Activated CD4-positive, alpha-beta T cell treated with anti-CD3 and anti-CD28 coated beads, Interleukin-2, amount 50 U/mL, for 24 hours (primary cell): ENCODE measurements around the gene SNED1.

ENCODE experiments used
- DNase-seq, 2 donors: peaks; one replicate each; pipeline ENCODE4 v3.0.0-alpha.2; 2020; ENCODE audit warnings: low read depth in 1 of 2, low spot score in 1 of 2

Gene SNED1

DNA sequence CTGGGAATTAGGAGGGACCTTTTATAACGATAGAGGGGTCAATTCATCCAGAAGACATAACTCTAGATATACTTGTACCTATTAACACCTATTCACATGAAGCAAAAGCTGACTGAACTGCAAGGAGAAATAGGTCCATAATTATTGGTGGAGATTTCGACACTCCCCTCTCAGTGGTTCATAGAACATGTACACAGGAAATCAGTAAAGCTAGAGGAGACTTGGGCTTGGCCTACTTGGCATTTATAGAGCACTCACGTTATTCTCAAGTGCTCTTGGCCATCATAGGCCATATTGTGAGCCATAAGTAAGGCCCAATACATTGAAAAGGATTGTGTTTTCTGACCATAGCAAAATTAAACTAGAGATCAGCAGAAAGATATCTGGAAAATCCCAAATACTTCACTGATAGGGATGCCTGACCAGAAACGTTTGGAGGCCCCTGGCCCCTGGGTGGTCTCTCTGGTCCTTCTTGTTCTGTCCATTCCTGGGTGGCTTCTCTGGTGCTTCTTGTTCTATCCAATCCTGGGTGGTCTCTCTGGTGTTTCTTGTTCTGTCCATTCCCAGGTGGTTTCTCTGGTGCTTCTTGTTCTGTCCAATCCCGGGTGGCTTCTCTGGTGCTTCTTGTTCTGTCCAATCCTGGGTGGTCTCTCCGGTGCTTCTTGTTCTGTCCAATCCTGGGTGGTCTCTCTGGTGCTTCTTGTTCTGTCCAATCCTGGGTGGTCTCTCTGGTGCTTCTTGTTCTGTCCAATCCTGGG lies 49.0 kb downstream of the SNED1 start:
- no peak for DNase-seq

DNA sequence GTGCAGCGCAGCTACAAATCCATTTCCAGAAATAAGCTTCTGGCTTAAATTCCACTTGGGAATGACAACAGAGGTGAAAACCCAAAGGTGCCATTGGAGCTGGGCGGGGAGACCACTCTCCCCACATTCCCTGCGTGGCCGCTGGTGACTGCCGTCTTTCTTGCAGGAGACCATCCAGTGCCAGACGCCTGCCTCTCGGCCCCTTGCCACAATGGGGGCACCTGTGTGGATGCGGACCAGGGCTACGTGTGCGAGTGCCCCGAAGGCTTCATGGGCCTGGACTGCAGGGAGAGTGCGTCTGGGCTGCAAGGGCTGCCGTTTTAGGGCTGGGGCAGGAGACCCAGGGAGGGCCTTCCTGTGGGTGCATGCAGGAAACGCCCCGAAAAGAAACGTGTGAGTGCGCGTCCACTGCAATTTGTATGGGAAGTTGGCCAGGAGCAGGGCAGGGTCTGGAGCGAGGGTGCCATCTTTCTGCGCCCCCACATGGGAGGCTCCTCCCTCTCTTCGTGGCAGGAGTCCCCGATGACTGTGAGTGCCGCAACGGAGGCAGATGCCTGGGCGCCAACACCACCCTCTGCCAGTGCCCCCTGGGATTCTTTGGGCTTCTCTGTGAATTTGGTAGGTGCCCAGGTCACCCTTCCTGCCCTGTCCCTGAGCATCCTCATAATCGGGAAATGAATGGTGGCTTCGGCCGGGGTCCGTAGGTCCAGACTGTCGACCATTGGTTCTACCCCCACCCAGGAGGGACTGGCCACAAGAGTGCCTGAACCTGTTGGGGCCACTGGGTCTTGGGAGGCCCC lies 49.9 kb downstream of the SNED1 start:
- no peak for DNase-seq

DNA sequence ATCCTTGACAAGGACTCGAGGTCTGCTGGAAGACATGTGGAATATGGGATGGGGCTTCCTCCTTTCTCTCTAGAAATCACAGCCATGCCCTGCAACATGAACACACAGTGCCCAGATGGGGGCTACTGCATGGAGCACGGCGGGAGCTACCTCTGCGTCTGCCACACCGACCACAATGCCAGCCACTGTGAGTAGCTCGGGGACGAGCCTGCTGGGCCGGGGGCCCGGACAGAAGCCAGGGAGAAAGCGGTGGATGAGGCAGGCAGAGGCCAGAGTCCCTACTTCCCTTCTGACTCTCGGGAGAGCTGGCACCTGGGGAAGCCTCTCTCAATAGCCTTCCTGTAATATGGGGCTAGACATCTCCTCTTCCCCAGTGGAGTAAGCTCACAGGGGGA lies 50.5 kb downstream of the SNED1 start:
- no peak for DNase-seq

DNA sequence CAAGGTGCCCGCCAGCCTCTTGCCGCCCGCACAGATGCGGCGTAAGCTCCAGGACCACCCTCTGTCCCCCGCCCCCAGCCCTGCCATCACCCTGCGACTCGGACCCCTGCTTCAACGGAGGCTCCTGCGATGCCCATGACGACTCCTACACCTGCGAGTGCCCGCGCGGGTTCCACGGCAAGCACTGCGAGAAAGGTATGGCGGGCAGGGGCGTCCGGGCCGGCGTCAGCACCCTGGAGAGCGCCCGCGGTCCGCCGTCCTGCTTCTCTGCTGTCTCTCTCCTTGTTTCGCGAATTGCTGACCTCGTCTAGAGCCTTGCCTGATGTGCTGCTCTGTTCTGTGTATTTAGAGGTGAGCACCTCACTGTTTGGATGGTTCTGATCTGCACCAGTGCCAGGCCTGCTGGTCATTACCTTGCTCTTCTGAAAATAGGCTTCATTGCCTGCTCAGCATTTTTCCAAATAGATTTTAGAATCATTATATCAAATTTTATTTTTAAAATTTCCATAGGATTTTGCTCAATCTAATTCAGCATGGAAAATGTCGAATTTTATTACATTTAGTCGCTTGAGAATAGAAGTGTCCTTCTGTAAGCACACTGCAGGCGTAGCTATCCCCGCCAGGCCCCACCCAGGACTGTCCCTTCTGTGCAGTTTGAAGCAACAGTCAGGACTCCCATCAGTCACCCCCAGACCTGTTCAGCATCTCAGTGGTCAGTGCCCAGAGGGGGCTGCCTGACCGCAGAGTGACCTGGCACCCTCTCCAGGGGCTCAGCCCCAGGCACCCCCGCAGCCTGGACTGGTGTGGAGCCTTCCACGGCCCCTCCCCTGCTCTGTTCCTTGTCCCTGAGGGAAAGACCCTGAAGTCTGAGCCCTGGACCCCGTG lies 51.6 kb downstream of the SNED1 start:
- DNase-seq, result no peak

DNA sequence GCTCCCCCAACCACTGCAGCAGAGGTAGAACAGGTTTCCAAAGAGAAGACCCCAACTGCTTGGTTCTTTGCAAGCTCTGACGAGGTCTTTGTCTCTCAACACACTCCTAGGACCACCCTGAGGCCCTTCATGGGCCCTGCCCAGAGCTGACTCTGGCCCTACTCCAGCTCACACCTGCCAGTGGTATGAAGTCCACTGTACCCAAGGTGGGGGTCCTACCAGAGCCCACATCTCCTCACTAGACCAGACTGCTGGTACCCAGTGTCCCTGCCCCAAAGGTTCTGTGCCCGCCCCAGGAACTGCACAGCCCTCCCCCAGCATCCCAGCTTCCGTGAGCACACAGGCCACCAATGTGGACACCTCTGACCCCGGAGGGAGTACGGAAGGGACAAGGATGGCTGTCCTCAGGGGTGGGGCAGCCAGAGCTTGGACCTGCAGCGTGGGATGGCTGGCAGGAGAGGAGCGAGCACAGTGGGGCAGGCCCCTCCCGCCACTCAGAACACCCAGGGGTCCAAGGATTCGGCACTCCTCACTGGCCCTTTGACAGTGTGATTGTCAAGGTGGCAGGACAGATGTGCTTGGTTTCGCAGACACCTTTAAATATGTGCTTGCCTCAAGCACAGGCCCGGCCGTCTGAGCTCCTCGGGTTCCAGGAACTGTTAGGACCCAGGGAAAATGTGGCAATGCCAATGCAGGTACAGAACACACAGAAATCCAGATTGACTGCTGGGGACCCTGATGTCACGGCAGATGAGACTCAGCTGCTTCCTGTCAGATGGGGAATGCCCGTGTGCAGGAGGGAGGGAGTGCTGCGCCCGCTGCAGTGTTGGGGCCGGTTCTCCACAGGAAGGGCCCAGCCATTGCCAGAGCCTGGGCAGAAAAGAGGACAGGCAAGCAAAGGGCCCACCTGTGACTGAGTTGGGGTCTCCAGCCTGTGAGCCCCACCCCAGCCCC lies 52.5 kb downstream of the SNED1 start:
- DNase-seq, result no peak

DNA sequence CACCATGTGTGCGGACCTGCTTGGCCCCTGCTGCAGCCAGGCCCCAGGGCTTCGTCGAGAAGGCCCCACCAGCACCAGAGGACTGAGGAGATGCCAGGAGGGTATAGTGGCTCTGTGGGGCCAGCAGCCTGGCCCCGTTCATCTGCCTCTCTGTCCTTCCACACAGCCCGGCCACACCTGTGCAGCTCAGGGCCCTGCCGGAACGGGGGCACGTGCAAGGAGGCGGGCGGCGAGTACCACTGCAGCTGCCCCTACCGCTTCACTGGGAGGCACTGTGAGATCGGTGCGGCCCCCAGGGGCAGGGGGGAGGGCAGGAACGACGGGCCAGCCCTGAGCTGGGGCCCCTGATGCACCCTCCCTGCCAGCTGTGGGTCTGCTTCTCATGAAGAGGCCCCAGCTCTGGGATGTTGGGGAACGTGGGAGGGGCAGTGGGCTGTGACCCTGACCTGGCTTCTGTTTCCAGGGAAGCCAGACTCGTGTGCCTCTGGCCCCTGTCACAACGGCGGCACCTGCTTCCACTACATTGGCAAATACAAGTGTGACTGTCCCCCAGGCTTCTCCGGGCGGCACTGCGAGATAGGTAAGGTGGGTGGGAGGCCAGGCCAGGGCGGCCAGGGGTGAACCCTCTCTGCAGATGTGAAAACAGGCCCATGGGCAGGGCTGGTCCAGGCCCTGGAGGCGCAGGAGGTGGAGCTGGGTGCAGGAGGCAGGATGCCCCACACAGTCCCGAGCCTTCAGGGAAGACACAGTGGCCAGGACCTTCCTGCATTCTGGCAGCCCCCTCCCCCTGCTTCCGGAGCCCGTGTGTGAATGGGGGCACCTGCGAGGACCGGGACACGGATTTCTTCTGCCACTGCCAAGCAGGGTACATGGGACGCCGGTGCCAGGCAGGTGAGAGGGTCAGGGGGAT lies 53.4 kb downstream of the SNED1 start:
- no peak for DNase-seq

DNA sequence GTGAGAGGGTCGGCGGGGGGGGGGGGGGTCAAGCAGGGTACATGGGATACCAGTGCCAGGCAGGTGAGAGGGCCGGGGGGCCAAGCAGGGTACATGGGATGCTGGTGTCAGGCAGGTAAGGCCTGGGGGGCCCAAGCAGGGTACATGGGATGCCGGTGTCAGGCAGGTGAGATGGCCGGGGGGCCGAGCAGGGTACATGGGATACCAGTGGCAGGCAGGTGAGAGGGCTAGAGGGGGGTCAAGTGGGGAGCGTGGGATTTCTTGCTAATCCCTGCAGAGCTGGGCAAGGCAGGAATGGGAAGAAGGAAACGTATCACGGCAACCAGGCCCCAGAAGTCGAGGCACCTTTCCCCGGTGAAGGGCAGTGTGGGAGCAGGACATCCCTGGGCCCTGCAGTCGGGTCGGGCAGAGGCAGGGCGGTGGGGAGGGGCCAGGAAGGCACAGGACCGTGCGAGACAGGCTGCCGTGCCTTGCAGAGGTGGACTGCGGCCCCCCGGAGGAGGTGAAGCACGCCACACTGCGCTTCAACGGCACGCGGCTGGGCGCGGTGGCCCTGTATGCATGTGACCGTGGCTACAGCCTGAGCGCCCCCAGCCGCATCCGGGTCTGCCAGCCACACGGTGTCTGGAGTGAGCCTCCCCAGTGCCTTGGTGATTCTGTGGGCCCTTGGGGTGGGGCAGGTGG lies 54.4 kb downstream of the SNED1 start:
- no peak for DNase-seq

DNA sequence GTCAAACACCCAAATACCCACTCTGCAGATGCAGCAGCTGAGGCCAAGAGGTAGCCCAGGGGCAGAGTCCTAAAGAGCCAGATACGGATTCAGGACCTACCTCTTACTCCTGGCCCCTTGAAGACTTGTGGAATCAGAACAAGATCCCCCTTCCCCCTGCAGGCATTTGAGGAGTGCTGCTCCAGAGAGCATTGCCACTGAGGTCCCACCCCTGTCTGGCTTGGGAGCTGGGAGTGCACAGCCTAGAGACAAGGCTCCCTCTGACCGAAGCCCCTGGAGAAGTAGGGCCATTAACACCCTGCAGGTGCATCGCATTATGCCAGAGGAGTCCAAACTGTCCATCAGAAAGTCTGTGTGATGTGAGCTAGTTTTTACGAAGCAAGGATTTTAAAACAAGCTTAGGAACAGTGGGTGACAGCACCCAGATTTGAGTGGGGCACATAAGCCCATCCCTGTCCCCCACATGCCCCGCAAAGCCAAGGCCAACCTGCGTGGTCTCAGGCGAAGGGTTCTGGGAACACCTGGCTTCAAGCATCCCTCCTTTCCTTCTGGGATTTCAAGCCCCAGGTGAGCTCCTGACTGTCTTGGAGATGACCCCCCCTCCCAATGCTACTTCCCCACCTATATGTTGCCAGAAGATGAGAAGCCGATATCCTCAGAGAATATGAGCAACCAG lies 55.3 kb downstream of the SNED1 start:
- no peak for DNase-seq

DNA sequence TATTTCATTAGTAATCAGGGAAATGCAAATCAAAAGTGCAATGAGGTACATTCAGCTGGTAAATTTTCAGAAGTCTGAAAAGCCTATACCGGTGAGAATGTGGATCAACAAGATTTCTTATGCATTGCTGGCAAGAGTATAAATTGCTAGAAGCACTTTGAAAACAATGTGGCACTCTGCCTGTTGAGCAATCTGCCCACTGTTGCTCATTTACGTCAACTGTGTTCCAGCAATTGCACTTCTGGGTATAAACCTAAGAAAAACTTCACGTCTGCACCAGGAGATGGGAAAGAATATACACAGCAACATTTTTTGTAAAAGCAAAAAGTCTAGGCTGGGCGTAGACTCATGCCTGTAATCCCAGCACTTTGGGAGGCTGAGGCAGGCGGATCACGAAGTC lies 62.9 kb downstream of the SNED1 start:
- no peak for DNase-seq

DNA sequence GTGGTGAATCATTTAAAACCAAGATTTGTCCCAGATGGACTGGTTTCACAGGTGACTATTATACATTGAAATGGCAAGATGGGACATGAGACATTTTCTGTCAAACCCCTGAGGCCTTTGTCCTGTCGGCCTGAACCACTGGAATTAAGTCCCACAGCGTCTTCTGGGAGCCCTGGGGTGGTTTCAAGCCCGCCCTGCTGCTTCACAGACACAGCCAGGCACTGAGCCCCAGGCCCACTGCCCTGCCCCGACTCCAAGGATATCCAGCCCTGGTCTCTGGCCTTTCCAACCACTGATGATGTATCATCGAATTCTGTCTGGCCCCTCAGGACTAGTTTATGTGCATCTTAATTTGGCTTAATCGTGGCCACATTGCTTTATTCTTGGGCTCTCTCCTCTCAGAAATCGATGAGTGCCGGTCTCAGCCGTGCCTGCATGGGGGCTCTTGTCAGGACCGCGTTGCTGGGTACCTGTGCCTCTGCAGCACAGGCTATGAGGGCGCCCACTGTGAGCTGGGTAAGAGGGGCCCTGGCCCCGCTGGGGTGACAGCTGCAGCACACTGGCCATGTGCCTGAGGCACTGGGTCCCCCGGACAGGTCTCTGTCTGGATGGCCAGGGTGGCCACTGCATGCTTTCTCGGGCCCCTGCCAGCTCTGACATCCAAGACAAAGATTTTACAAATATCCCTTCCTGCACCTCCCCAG lies 64.1 kb downstream of the SNED1 start:
- no peak for DNase-seq

DNA sequence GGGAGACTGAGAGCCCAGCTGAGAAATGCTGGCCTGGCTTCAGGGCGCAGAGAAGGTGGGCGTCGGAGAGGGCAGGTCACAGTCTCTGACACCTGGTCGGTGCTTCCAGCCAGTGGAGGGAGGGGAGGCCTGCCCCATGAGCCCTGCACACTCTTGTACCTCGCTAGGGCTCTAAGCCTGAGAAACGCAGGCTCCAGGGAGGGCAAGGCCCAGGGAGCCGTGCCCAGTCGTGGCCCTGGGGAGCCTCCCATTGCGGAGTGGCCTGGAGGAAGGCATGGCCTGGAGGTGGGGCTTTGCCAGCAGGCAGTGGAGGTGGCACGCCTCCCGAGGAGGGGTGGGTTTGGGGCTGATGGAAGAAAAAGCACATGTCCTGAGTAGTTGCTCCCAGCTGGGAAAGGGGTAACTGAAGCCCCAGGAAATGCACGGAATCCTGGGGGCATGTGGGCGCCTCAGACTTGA lies 64.7 kb downstream of the SNED1 start:
- DNase-seq, result no peak

DNA sequence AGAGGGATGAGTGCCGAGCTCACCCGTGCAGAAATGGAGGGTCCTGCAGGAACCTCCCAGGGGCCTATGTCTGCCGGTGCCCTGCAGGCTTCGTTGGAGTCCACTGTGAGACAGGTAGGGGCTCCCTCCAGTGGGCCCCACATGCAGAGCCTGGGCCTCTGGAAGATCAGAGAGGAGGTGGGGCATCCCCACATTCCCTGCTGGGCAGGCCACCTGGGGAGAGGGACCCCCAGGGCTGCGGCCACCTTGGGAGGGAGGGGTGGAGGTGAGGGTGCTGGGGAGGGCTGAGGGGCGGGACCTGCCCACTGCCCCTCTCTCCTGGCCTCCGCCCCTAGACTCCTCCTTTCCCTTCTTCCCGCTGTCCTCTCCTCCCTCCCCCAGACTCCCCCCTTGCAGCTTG lies 65.2 kb downstream of the SNED1 start:
- no peak for DNase-seq

DNA sequence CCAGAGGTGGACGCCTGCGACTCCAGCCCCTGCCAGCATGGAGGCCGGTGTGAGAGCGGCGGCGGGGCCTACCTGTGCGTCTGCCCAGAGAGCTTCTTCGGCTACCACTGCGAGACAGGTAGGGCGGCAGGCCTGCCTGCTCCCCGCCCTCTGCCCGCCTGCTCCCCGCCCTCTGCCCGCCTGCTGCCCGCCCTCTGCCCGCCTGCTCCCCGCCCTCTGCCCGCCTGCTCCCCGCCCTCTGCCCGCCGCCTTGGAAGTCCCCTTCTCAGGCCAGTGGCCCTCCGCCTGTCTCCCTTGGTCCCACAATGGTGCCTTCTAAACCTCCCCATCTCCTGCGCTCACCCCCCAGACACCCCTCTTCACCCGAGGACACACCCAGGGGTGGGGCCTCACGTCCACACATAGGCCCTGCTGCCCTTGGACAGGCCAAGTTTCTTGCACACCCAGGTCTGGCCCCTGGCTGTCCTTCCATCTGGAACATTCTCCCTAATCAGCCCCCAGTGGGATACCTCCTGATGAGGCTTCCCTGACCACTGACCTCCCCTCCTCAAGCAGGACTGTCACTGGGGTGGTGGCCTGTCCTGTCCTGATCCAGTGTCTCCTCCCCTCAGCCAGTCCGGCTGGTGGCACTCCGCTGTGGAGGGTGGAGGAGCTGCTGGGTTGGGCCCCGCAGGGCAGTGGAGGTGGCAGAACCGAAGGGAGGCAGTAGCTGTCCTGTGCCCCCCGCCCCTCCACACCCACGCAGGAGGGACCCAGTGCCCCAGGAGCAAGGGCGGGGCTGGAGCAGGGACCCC lies 65.8 kb downstream of the SNED1 start:
- no peak for DNase-seq

DNA sequence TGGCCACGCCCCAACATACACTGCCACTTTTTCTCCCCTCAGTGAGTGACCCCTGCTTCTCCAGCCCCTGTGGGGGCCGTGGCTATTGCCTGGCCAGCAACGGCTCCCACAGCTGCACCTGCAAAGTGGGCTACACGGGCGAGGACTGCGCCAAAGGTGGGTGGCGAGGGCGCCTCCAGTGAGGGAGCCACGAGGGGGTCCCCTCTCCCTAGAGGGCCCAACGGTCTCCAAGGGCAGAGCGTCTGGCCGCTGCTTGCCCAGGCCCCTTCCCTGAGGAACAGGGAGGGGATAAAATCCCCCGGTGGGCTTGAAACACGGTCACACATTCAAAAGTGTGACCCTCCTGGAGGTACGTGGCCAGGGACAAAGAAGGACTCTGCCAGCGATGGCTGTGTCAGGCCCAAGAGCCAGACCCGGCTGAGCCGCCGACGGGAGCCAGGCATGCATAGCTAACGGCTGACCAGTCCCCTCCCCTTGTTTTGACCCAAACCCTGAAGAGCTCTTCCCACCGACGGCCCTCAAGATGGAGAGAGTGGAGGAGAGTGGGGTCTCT lies 66.5 kb downstream of the SNED1 start:
- DNase-seq, result no peak

DNA sequence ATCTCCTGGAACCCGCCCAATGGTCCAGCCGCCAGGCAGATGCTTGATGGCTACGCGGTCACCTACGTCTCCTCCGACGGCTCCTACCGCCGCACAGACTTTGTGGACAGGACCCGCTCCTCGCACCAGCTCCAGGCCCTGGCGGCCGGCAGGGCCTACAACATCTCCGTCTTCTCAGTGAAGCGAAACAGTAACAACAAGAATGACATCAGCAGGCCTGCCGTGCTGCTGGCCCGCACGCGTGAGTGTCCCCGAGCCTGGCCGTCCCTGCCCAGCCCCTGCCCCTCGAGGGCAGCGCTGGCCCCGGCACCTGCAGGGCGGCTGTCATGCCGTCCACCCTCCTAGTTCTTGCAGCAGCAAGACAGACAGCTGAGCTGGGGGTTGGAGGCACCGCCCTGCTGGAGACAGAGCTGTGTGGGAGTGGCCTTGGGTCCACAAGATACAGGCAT lies 67.0 kb downstream of the SNED1 start:
- DNase-seq, result no peak

DNA sequence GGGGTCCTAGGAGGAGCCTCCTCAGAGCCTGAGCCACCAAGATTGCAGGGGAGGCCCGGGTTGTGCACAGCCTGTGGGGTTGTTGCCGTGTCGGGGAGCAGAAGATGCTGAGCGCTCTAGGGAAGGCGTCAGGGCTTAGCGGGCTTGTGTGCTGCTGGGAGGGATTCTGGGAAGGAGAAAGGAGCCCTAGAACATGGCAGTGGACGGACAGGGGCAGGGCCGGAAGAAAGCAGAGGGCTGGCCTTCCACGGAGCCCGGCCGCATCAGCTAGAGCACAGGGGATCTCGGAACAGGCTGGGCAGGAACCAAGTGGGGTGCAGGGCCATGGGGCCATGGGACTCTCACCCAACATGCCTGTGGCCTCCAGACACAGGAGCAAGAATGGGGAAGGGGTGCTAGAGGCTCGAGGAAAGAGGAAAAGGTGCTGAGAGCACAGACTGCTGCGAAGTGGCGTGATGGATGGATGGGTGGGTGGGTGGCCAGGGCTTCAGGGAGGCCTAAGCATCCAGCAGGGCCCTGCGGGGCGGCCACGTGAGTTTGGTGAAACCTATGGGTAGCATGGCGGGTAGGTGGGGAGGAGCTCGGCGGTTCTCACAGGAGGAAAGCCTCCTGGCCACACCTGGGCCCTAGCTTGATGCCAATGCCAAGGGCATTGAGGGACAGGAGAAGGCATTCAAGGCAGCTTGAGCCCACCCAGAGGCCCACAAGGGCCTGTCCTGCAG lies 67.9 kb downstream of the SNED1 start:
- no peak for DNase-seq
